GM19328 (cell line): ENCODE results near the gene CRELD1.

Experiments
- ATAC-seq: cut with Tn5 transposase; IDR thresholded peaks from one replicate; pipeline ENCODE4 v1.9.1; 2021; ENCODE audit warnings: mild to moderate bottlenecking, moderate library complexity; ENCODE audit not compliant: unreplicated experiment

Gene CRELD1

DNA sequence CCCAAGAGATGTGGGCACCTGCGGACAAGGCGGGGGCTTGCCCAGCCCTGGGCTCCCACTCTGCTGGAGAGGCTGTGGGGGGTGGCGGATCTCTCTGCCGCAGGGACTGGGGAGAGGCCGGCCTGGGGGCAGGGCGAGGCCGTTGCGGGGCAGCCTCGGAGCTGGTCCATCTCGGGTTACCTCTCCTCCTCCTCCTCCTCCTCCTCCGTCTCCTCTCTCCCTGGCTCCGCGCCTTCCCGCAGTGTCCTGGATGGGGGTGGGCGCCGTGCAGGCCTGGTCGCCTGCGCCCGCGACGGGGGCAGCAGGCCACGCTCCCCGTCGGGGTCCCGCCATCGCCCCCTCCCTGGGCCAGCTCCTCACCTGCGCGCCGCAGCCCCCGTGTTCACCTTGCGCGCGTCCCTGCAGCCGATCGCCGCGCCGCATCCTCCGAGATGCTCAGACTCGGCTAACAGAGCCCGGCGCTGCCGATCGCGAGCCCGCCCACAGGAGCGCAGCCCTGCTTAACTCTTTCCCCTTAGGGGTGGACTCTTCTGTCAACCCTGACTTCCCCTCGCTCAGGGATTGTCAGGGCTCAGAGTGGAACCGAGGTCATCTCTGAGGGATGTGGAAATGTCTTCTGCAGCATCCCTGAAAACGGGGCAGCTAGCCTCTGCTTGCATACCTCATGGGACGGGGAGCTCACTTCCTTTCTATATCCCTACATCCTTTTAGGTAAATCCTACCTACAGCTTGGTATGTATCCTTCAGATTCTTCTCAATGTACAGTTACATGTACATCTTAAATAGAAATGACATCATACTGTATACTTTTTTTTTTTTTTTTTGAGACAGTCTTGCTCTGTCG, 18.6 kb downstream of the CRELD1 start, which contains the start of gene PRRT3:
TSS of gene PRRT3 (minus strand) at position 447 of the 844 bp plus-strand sequence. CDS start 2,293 bp downstream, outside the sequence.
- peak; percentile 64 for ATAC-seq

DNA sequence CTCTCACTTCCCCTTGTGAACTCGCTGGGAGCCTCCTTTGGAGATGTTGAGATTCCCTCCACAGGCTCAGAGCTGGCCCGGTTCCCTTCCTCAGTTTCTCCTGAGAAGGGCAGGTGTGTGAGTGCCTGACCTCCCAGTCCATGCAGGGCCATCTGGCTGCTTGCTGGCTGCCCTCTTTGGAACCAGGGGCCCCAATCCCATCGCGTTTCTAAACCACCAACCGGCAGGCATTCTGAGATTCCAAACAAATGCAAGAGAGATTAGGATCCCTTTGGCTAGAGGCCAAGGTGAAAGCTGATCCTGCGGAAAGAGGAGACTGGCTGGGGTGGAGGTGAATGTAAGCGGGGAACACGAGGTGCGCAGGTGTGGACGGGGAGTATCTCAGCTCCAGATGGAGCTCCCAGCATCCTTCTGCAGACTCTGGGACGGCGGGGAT, 21.5 kb downstream of the CRELD1 start:
- ATAC-seq: no peak

DNA sequence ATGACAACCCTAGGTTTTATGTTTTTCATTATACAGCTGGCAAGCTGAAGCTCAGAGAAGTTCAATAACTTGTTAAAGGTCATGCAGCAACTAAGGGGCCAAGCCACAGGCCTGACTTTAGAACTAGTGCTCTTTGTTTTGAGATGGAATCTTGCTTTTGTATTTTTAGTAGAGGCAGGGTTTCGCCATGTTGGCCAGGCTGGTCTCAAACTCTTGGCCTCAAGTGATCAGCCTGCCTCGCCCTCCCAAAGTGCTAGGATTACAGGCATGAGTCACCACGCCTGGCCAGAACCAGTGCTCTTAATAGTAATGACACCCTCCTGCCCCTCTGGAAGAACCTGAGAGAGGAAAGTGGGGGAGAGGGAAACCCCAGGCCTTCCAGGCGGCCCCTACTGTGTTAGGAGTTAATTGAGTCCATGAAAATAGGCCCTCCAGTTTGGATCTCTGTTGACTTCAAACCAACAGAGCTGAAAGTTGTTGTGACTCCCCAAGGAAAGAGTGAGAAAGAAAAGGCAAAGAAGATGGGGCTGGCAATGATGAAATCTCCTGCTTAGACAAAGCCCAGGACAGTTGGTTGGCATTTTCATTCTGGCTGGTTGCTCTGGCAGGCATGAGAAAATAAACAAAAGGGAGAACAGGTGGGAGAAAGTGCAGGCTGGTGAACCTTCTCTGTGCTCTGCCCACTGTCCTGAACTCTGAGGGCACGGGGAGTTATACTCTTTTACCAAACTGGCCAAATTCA, 22.1 kb downstream of the CRELD1 start:
- no peak for ATAC-seq

DNA sequence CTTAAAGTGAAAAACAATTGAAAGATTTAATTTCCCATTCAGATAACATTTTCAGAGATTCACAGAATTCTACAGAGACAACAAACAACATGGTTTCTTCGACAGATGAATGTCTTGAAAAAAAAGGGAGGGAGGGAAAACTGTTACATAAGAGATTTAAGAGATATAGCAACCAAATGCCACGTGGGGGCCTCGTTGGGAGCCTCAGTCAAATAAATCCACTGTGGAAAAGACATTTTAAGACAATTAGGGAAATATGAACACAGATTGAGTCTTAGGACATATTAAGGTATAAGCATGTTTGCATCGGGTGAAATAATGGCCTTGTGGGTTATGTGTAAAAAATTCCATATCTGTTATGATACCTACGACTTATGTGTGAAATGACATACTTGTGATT, 23.6 kb downstream of the CRELD1 start:
- ATAC-seq: no peak

DNA sequence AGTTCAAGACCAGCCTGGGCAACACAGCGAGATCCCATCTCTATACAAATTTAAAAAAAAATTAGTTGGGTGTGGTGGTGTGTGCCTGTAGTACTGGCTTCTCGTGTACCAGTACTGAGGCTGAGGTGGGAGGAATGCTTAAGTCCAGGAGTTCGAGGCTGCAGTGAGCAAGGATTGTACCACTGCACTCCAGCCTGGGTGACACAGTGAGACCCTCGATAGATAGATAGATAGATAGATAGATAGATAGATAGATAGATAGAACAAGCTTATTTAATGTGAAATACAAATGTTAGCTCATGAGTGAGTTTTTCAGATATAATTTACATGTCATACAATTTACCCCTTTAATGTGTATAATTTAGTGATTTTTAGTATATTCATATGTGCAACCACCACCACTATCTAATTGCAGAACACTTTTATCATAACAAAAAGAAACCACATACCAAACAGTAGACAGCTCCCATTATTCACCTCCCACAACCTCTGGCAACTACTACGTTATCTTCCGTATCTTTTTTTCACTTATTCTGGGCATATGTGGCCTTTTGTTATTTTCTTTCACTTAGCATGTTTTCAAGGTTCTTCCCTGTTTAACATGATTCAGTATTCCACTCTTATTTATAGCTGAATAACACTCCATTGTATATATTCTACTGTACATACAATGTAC, 31.7 kb downstream of the CRELD1 start:
- ATAC-seq: no peak

DNA sequence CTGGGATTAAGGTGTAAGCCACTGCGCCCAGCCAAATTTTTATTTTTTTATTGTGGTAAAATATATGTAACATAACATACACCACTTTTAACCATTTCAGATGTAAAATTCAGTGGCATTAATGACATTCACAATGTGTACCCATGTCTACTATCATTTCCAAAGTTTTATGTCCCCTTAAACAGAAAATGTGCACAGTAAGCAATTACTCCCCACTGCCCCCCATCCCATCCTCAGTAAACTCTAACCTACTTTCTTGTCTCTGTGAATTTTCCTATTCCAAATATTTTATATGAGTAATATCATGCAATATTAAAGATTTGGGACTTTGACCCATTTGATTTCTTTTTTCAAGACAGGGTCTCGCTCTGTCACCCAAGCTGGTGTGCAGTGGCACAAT, 33.2 kb downstream of the CRELD1 start:
- no peak for ATAC-seq

DNA sequence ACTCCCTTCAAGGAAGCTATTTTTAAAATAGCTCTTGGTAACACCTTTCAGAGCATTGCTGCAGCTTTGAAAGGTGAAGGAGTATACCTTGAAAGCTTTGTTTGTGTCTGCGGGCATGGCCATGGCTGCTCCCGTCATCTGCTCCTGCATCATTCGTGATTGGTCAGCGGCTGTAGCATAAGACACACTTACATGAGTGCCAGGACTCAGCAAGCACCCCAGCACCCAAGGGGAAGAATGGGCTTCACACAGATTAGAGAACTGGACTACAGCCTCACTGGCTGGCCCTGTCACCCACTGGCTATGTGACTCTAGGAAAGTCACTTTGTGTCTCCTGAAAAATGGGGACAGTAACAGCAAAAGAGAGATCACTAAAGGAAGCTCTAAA, 36.0 kb downstream of the CRELD1 start:
- no peak for ATAC-seq

DNA sequence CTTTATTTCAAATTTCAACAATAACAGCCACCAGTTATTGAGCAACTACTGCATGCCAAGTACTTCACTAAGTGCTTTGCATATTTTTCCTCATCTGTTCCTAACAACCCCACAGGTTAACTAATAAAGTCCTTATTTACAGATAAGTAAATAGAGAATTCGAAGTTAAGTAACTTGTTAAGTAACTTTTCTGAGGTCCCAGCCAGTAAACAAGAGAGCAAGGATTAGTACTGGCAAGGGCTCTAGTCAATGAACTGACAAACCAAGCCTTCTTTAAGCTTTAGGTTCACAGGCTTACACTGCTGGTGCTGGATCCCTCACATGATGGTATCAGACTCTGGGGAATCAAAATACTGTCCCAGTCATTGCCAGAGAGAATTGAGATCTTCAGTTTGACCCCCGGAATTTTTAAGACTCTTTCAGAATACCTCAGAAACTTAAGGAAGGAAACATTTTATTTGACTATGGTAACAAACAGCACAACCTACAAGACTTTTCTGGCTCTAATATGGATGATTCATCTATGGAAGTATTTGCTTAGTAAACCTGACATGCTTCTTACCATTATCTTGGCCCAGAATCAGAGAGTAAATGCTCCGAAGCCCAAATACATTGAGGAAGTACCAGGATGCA, 36.5 kb downstream of the CRELD1 start:
- no peak for ATAC-seq

DNA sequence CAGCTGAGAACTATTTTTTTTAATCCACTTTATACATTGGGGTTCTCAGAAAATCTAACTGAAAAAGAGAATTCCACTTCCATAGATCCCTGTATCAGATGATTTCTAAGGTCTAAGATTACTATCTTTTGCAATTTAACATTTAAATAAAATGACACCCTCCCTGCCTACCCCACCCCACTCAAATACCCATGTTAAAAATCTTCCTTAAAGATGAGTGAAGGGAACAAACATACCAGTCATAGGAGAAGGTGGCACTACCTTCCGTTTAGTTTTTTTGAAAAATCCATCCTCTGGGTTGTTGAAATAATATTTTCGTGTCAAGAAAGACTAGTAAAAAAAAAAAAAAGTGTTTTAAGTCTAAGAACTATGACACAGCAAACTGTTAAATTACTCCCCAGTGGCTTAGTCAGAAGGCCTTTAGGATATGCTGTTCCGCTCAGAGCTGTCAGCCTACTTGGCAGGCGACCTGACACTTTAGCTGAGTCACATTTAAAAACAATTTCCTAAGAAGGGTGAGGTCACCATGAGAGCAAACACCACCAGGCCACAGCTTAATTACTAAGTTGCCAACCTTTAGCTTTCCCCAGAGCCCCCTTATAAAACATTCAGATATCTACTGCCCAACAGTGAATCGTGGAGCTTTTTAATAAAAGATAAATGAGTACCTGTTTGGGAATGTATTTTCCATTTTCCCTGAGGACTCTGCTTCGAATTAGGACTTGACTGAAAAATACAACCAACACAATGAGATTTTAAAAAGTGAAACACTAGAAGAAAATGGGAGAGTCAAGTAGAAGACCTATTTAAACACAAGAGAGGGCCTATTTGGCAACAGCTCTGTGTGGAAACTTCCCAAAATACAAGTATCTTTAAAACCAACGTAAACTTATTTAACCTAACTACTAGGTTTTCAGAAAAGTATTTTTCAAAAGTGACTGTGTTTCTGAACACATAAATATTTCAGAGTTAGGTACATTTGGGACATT, 43.4 kb downstream of the CRELD1 start:
- no peak for ATAC-seq

DNA sequence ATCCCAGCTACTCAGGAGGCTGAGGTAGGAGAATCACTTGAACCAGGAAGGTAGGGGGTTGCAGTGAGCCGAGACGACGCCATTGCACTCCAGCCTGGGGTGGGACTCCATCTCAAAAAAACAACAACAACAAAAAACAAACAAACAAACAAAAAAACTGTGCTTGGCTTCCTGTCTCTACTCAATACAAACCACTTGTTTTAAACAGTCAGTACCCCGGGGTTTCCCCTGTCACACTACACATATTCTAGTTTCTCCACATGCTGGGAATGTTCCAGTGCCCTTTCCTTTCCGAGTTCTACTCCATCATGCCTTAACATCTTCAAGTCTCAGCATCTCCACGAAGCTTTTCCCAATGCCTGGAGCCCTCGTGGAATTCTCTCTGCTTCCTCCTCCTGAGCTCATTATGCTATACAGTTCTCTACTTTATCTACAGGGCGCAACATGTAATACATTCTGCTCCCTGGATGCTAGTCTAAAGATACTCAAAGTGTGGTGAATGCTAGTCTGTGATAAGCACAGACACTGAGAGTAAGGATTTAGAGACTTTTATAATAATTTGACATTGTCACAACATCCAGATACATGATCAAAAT, 45.2 kb downstream of the CRELD1 start:
- no peak for ATAC-seq

DNA sequence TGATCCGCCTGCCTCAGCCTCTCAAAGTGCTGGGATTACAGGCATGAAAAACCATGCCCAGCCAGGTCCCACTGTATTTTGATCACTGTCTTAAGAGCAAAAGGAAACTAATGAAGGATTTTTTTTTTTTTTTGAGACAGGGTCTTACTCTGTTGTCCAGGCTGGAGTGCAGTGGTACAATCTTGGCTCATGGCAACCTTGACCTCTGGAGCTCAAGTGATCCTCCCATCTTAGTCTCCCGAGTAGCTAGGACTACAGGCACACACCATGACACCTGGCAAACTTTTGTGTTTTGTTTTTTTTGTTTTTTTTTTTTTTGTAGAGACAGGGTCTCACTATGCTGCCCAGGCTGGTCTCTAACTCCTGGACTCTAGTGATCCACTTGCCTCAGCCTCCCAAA, 46.6 kb downstream of the CRELD1 start:
- ATAC-seq: no peak

DNA sequence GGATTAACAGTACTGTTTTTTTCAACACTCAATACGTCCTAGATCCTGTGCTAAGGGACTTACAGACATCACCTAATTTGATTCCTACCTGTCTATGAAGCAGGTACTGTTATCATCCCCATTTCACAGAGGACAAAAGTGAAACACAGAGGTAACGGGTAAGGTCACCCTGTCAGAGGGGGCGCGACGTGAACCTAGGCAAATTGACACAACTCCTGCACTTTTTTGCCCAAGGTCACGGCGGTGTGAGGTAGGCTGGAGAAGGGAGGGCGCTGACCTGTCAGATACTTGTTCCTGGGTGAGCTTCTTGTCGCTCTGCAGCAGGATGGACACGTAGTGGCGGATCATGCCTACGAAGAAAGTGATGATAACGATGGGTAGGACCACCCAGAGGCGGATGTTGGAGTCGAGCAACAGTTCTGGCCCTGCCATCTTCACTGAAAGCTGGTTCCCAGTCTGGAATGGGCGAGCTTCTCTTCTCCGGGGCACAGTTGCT, 52.6 kb downstream of the CRELD1 start:
- ATAC-seq: peak; percentile 28

DNA sequence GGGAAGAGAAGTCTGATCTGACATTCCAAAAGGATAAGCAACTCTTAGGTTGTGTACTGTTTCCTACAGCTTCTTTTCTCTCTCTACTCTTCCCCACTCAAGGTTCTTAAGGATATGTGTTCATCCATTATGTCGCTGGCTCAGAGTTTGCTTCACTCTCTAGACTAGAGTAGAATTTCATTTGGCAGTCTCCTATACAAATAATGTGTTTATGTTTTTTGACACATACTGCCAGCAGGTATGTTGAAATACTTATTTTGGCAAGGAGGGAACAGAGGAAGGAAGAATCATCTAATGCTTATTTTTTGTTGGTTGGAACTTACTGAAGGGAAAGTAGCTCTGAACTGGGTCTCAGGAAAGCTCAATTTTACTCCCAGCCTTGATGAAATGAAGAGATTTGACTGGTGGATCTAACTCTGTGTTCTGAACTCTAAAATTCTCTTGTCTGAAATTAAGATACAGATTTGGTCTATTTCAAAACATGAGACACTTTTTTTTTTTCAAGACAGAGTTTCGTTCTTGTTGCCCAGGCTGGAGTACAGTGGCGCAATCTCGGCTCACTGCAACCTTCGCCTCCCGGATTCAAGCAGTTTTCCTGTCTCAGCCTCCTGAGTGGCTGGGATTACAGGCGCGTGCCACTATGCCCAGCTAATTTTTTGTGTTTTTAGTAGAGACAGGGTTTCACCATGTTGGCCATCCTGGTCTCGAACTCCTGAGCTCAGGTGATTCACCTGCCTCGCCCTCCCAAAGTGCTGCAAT, 60.6 kb downstream of the CRELD1 start:
- no peak for ATAC-seq
